GM23338 (cell line): ENCODE data around the gene TRPC6. TPM values are rescaled to one million over a fixed set of nuclear protein-coding genes. Genes with fewer than 3 reads are reported as not detected.

ENCODE experiments used
- ATAC-seq: fragments of 200-7000 bp; cut with Tn5 transposase; 3 replicates; pipeline ENCODE4 v1.9.1; 2020
- DNase-seq: peaks from one replicate; pipeline ENCODE4 v3.0.0-alpha.2; 2015; ENCODE audit warnings: low spot score
- H2AFZ ChIP-seq: fragments of 200-600 bp; sonication (generic); 2 replicates; pipeline ENCODE4 v1.8.0; 2016; ENCODE audit warnings: antibody characterized with exemption, mild to moderate bottlenecking, moderate library complexity
- H3F3A ChIP-seq: fragments of 200-600 bp; sonication (generic); replicated peaks from 2 replicates; pipeline ENCODE4 v1.8.0; 2017; ENCODE audit warnings: antibody characterized with exemption, mixed run types, low read depth
- H3K27ac ChIP-seq: fragments of 200-600 bp; sonication (generic); 2 replicates; pipeline ENCODE4 v1.6.1; 2016; ENCODE audit warnings: low read depth
- H3K27me3 ChIP-seq: fragments of 200-600 bp; sonication (generic); 2 replicates; pipeline ENCODE4 v1.8.0; 2016; ENCODE audit warnings: mild to moderate bottlenecking, mixed run types, moderate library complexity; ENCODE audit not compliant: insufficient read depth
- H3K36me3 ChIP-seq: fragments of 200-600 bp; sonication (generic); 2 replicates; pipeline ENCODE4 v1.8.0; 2016; ENCODE audit warnings: mild to moderate bottlenecking; ENCODE audit not compliant: insufficient read depth
- H3K4me1 ChIP-seq: fragments of 200-600 bp; sonication (generic); 2 replicates; pipeline ENCODE4 v1.8.0; 2016; ENCODE audit warnings: mild to moderate bottlenecking, moderate library complexity; ENCODE audit not compliant: insufficient read depth
- H3K4me2 ChIP-seq: fragments of 200-600 bp; sonication (generic); 2 replicates; pipeline ENCODE4 v1.7.1; 2017; ENCODE audit warnings: mixed run types
- H3K4me3 ChIP-seq: fragments of 200-600 bp; sonication (generic); 2 replicates; pipeline ENCODE4 v1.6.1; 2016; ENCODE audit warnings: mixed run types
- H3K79me2 ChIP-seq: fragments of 200-600 bp; sonication (generic); replicated peaks from 2 replicates; pipeline ENCODE4 v1.8.0; 2017; ENCODE audit warnings: mild to moderate bottlenecking; ENCODE audit not compliant: insufficient read depth
- H3K9me2 ChIP-seq: fragments of 200-600 bp; sonication (generic); 2 replicates; pipeline ENCODE4 v1.8.0; 2017; ENCODE audit not compliant: insufficient read depth
- H4K20me1 ChIP-seq: fragments of 200-600 bp; sonication (generic); replicated peaks from 2 replicates; pipeline ENCODE4 v1.8.0; 2017; ENCODE audit warnings: mild to moderate bottlenecking; ENCODE audit not compliant: insufficient read depth
- H3K27ac Mint-ChIP-seq: 2 replicates; pipeline ENCODE4 v1.8.0; 2020; ENCODE audit warnings: inconsistent platforms, mild to moderate bottlenecking, moderate library complexity, mixed read lengths
- H3K27me3 Mint-ChIP-seq: 3 replicates; pipeline ENCODE4 v1.8.0; 2022; ENCODE audit warnings: low read depth, mild to moderate bottlenecking, moderate library complexity, mixed read lengths, inconsistent platforms; ENCODE audit not compliant: insufficient read depth, poor library complexity
- H3K36me3 Mint-ChIP-seq: 3 replicates; pipeline ENCODE4 v1.8.0; 2021; ENCODE audit warnings: low read depth, mild to moderate bottlenecking, inconsistent platforms, moderate library complexity, mixed read lengths
- H3K4me1 Mint-ChIP-seq: 3 replicates; pipeline ENCODE4 v1.8.0; 2020; ENCODE audit warnings: mild to moderate bottlenecking, inconsistent platforms, mixed read lengths
- H3K4me3 Mint-ChIP-seq: 3 replicates; pipeline ENCODE4 v1.8.0; 2021; ENCODE audit warnings: moderate library complexity, mild to moderate bottlenecking, inconsistent platforms, mixed read lengths
- H3K9me3 Mint-ChIP-seq: 3 replicates; pipeline ENCODE4 v1.8.0; 2020; ENCODE audit warnings: moderate library complexity, mild to moderate bottlenecking, inconsistent platforms, mixed read lengths
- CREB1 ChIP-seq: fragments of 250-450 bp; sonication (Bioruptor Pico); IDR thresholded peaks from 2 replicates; pipeline ENCODE4 v1.5.0; 2020; ENCODE audit warnings: low read depth, mild to moderate bottlenecking, moderate library complexity
- CTCF ChIP-seq, 2 experiments: fragments of 200-600 bp in 1 of 2; sonication (generic) in 1 of 2; conservative IDR thresholded peaks; 2 replicates each; pipeline versions ENCODE4 v1.5.1 to v1.6.1; 2016 to 2017; ENCODE audit warnings: antibody characterized with exemption in 2 of 2, low read depth in 2 of 2, mild to moderate bottlenecking in 2 of 2, moderate library complexity in 1 of 2
- EZH2 ChIP-seq: fragments of 200-600 bp; sonication (generic); IDR thresholded peaks from one replicate; pipeline ENCODE4 v1.8.0; 2017; ENCODE audit warnings: antibody characterized with exemption, mild to moderate bottlenecking, low read depth; ENCODE audit not compliant: unreplicated experiment
- EZH2phosphoT487 ChIP-seq: fragments of 200-600 bp; sonication (generic); IDR thresholded peaks from one replicate; pipeline ENCODE4 v1.8.1; 2018; ENCODE audit warnings: antibody characterized with exemption; ENCODE audit not compliant: unreplicated experiment
- JUNB ChIP-seq: IDR thresholded peaks from one replicate; pipeline ENCODE4 v1.6.1; 2016; ENCODE audit warnings: antibody characterized with exemption; ENCODE audit not compliant: unreplicated experiment
- NANOG ChIP-seq: IDR thresholded peaks from 2 replicates; pipeline ENCODE4 v1.6.1; 2016; ENCODE audit warnings: antibody characterized with exemption, borderline replicate concordance
- POLR2AphosphoS5 ChIP-seq: IDR thresholded peaks from 2 replicates; pipeline ENCODE4 v1.6.1; 2016; ENCODE audit warnings: antibody characterized with exemption, low read depth
- REST ChIP-seq: IDR thresholded peaks from one replicate; pipeline ENCODE4 v1.6.1; 2018; ENCODE audit warnings: antibody characterized with exemption; ENCODE audit not compliant: unreplicated experiment
- STAT1 ChIP-seq: IDR thresholded peaks from one replicate; pipeline ENCODE4 v1.6.1; 2016; ENCODE audit warnings: antibody characterized with exemption; ENCODE audit not compliant: unreplicated experiment
- ZNF114 ChIP-seq: fragments of 250-450 bp; sonication (Bioruptor Pico); IDR thresholded peaks from 2 replicates; pipeline ENCODE4 v1.5.0; 2020; ENCODE audit warnings: mild to moderate bottlenecking, moderate library complexity
- ZNF331 ChIP-seq: fragments of 250-450 bp; sonication (Bioruptor Pico); IDR thresholded peaks from 2 replicates; pipeline ENCODE4 v1.5.0; 2020; ENCODE audit warnings: low read depth, mild to moderate bottlenecking, moderate library complexity
- polyA plus RNA-seq: library from polyadenylated mRNA; unstranded; fragments of >200 nt; fragmentation: Nextera tagmentation; extraction: Ambion mirVana; gene quantifications from 2 replicates; pipeline ENCODE4 v1.2.1, GENCODE V29; 2016
- total RNA-seq: library from RNA; depleted of rRNA; stranded (reverse); fragments of >200 nt; shearing (Covaris generic); gene quantifications from 2 replicates; pipeline ENCODE4 v1.2.3, GENCODE V29; 2014
- TF ChIP-seq, protein P1 (sequence below): IDR thresholded peaks from 2 replicates; pipeline ENCODE4 v1.6.1; 2016; ENCODE audit warnings: antibody characterized with exemption
- TF ChIP-seq, protein P2 (sequence below): fragments of 250-450 bp; sonication (Bioruptor Pico); IDR thresholded peaks from 2 replicates; pipeline ENCODE4 v1.5.0; 2020; ENCODE audit warnings: mild to moderate bottlenecking, moderate library complexity

Gene TRPC6
- total and polyA plus RNA-seq, 2 experiments from 2014 or later, result 0.05 to 4.4 TPM

- Mint-ChIP-seq H3K9me3 (peaks cover 1% of the 10 kb centered on the region; the same call in 1 of the 3 replicates), H3K4me1 (peaks cover 13% of the 10 kb centered on the region; the same call in 2 of the 3 replicates), H3K36me3 (no peaks in the 10 kb centered on the region), H3K4me3 (no peak overlapping the region), H3K27me3 (peaks cover 2% of the 10 kb centered on the region), H3K27ac (no peak overlapping the region)
- H3K36me3 ChIP-seq, result no peaks in the 10 kb centered on the region
- DNase-seq (no peak), ATAC-seq (no peak)
- no peaks in the 10 kb centered on the region for H3F3A ChIP-seq
- H3K27me3 ChIP-seq, result no peaks in the 10 kb centered on the region
- H3K27ac ChIP-seq, result no peak overlapping the region
- no peak overlapping the region for H3K4me3 ChIP-seq
- no peaks in the 10 kb centered on the region for H3K9me2 ChIP-seq
- no peak for TF ChIP-seq EZH2
- no peak for TF ChIP-seq POLR2AphosphoS5
- TF ChIP-seq CREB1, result no peak
- no peak for TF ChIP-seq ZNF114 (CRISPR knock-in tag)
- TF ChIP-seq ZNF331 (CRISPR knock-in tag), result no peak
- TF ChIP-seq, protein P1, sequence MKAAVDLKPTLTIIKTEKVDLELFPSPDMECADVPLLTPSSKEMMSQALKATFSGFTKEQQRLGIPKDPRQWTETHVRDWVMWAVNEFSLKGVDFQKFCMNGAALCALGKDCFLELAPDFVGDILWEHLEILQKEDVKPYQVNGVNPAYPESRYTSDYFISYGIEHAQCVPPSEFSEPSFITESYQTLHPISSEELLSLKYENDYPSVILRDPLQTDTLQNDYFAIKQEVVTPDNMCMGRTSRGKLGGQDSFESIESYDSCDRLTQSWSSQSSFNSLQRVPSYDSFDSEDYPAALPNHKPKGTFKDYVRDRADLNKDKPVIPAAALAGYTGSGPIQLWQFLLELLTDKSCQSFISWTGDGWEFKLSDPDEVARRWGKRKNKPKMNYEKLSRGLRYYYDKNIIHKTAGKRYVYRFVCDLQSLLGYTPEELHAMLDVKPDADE, result no peak
- TF ChIP-seq REST, result no peak
- no peak for TF ChIP-seq EZH2phosphoT487
- no peak for TF ChIP-seq JUNB
- TF ChIP-seq CTCF (conservative IDR thresholded peaks at IDR 0.05; ENCODE audit: low read depth in 2 of 2), result no peak
- no peak for TF ChIP-seq NANOG
- no peak for TF ChIP-seq STAT1
- TF ChIP-seq, protein P2, sequence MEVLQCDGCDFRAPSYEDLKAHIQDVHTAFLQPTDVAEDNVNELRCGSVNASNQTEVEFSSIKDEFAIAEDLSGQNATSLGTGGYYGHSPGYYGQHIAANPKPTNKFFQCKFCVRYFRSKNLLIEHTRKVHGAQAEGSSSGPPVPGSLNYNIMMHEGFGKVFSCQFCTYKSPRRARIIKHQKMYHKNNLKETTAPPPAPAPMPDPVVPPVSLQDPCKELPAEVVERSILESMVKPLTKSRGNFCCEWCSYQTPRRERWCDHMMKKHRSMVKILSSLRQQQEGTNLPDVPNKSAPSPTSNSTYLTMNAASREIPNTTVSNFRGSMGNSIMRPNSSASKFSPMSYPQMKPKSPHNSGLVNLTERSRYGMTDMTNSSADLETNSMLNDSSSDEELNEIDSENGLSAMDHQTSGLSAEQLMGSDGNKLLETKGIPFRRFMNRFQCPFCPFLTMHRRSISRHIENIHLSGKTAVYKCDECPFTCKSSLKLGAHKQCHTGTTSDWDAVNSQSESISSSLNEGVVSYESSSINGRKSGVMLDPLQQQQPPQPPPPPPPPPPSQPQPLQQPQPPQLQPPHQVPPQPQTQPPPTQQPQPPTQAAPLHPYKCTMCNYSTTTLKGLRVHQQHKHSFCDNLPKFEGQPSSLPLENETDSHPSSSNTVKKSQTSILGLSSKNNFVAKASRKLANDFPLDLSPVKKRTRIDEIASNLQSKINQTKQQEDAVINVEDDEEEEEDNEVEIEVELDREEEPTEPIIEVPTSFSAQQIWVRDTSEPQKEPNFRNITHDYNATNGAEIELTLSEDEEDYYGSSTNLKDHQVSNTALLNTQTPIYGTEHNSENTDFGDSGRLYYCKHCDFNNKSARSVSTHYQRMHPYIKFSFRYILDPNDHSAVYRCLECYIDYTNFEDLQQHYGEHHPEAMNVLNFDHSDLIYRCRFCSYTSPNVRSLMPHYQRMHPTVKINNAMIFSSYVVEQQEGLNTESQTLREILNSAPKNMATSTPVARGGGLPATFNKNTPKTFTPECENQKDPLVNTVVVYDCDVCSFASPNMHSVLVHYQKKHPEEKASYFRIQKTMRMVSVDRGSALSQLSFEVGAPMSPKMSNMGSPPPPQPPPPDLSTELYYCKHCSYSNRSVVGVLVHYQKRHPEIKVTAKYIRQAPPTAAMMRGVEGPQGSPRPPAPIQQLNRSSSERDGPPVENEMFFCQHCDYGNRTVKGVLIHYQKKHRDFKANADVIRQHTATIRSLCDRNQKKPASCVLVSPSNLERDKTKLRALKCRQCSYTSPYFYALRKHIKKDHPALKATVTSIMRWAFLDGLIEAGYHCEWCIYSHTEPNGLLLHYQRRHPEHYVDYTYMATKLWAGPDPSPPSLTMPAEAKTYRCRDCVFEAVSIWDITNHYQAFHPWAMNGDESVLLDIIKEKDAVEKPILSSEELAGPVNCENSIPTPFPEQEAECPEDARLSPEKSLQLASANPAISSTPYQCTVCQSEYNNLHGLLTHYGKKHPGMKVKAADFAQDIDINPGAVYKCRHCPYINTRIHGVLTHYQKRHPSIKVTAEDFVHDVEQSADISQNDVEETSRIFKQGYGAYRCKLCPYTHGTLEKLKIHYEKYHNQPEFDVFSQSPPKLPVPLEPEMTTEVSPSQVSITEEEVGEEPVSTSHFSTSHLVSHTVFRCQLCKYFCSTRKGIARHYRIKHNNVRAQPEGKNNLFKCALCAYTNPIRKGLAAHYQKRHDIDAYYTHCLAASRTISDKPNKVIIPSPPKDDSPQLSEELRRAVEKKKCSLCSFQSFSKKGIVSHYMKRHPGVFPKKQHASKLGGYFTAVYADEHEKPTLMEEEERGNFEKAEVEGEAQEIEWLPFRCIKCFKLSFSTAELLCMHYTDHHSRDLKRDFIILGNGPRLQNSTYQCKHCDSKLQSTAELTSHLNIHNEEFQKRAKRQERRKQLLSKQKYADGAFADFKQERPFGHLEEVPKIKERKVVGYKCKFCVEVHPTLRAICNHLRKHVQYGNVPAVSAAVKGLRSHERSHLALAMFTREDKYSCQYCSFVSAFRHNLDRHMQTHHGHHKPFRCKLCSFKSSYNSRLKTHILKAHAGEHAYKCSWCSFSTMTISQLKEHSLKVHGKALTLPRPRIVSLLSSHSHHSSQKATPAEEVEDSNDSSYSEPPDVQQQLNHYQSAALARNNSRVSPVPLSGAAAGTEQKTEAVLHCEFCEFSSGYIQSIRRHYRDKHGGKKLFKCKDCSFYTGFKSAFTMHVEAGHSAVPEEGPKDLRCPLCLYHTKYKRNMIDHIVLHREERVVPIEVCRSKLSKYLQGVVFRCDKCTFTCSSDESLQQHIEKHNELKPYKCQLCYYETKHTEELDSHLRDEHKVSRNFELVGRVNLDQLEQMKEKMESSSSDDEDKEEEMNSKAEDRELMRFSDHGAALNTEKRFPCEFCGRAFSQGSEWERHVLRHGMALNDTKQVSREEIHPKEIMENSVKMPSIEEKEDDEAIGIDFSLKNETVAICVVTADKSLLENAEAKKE (CRISPR knock-in tag), result no peak
- no peak overlapping the region for H2AFZ ChIP-seq
- 0 out of 2 replicates have a peak, but pooled peaks cover 6% of the 10 kb centered on the region for H3K4me1 ChIP-seq
- H4K20me1 ChIP-seq, result no peaks in the 10 kb centered on the region
- no peaks in the 10 kb centered on the region for H3K79me2 ChIP-seq
- no peak overlapping the region for H3K4me2 ChIP-seq
These were observed 149.7 kb downstream of the TRPC6 start for GRCh38 chr11:101434026-101434643.
